Gastrocnemius medialis (tissue), 4 donors: ENCODE measurements around the gene SHROOM3.

Experiments
- CTCF ChIP-seq, 5 experiments: fragments of 450-650 bp in 3 of 5; fragments of 200-600 bp in 2 of 5; sonication (generic) in 2 of 5; IDR thresholded peaks in 4 of 5; conservative IDR thresholded peaks in 1 of 5; 1 replicate in 4 of 5; 2 replicates in 1 of 5; pipeline ENCODE4 v1.5.1; 2016 to 2019; ENCODE audit warnings: antibody characterized with exemption in 5 of 5, mild to moderate bottlenecking in 3 of 5, moderate library complexity in 3 of 5
- POLR2A ChIP-seq, 2 donors: fragments of 450-650 bp; IDR thresholded peaks; one replicate each; pipeline ENCODE4 v1.6.1; 2017; ENCODE audit warnings: antibody characterized with exemption in 2 of 2, mild to moderate bottlenecking in 2 of 2, moderate library complexity in 2 of 2

- TF ChIP-seq POLR2A (IDR thresholded peaks at IDR 0.05): no peak
- TF ChIP-seq CTCF (IDR thresholded peaks at IDR 0.05 in 4 of 5, conservative IDR thresholded peaks at IDR 0.05 in 1 of 5): no peak
These were observed 369.1 kb downstream of the SHROOM3 start for GRCh38 chr4:76804096-76804495.
